NCI-H2029 treated with DMSO at 0.1 percent for 48 hours (cell line): ENCODE results near the gene GABRB2.

Experiments
- DNase-seq: peaks from one replicate; lab custom pipeline; 2025; lab: John Stamatoyannopoulos, UW

Gene GABRB2

GRCh38 chr5:161471211-161471950, 75.1 kb downstream of the GABRB2 start:
- no peak for DNase-seq

GRCh38 chr5:161467703-161468102, 78.8 kb downstream of the GABRB2 start:
- DNase-seq, result no peak

DNA sequence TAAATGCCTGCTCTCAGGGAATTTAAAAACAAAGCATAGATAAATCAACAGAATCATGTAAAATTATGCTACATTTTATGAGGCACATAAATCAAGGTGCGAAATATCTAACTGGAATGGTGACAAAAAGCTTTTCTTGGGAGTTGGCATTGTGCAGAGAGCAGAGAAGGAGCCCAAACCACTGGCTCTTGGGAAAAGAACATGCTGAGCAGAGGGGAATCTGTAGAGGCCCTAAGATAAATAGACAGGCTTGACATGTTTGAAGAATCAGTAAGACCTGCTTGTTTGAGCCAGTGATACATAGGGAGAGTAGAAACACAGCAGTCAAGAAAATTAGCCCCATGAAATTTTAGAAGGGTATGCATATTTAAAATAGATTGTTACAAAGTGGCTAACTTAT, 85.8 kb downstream of the GABRB2 start:
- DNase-seq, result no peak

- DNase-seq, result no peak
These were observed 99.9 kb downstream of the GABRB2 start for GRCh38 chr5:161446655-161447054.

DNA sequence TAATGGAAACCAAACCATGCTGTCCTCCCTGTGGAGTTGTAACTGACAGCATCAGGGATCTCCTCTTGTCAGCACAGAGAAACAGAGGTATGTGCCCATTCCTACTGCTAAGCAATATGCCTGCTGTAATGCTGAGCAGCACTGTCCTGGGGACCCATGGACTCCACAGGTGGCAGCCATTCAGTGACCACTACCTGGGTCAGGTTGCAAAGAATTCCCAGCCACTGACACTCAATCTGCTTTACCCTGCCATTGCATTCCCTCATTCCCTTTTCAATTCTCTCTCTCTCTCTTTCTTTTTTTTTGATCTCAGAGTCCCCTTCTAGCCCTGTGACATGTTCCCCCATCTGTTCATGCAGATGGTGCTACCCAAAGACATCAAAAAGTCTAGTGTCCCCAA, 104.1 kb downstream of the GABRB2 start:
- DNase-seq, result no peak

- DNase-seq, result no peak
These were observed 113.7 kb downstream of the GABRB2 start for GRCh38 chr5:161432798-161433197.

- DNase-seq, result no peak
These were observed 114.6 kb downstream of the GABRB2 start for GRCh38 chr5:161431963-161432362.

DNA sequence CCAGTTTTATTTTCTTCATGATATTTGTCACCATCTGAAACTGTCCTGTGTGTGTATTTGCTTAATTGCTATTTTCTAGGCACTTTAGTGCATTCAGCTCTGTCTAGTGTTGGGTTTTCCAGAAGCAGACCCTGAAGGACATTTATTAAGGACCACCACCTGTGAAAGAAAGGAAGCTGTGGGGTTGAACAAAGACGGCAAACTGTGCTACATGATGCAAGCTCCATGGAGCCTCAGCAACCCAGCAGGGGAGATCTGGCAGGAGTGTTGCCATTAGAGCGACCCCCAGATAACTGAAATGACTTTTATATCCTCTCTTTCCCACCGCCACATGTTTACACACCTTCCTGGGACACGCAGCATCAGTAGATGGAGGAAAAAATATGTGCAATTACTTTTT, 125.5 kb downstream of the GABRB2 start:
- no peak for DNase-seq

GRCh38 chr5:161420521-161420920, 126.0 kb downstream of the GABRB2 start:
- no peak for DNase-seq

GRCh38 chr5:161414896-161415295, 131.6 kb downstream of the GABRB2 start:
- no peak for DNase-seq

DNA sequence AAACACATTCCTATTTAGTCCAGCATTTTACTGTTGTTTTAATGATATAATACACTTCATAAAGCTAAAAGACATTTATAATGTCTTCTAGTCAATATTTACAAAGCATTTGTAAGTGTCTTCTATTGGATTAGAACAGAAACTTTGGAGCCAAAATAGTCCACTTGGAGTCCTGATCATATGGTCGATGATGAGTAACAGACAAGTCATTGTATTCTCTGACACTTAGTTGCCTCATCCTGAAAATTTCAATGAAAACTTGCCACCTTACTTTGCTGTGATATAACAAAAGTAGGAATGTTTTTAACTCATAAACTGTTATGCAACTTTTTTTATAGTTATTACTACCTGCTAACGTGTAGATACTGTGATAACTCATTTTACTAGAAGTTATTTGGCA, 132.5 kb downstream of the GABRB2 start:
- DNase-seq, result no peak

DNA sequence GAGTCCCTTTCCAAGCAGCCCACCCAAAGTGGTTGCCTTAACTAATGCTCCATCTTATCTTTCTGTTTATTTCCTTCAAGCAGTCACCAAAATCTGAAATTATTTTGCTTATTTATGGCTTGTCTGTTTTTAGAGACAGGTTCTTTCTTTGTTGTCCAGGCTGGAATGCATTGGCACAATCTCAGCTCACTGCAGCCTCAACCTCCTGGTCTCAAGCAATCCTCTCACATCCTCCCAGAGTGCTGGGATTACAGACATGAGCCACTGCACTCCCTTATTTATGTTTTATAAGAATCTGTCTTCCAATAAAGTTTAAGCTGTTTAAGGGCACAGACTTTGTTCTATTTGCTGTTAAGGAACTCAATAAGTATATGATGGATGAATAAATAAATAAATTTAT, 133.7 kb downstream of the GABRB2 start:
- no peak for DNase-seq

- no peak for DNase-seq
These were observed 135.4 kb downstream of the GABRB2 start for GRCh38 chr5:161411156-161411555.

DNA sequence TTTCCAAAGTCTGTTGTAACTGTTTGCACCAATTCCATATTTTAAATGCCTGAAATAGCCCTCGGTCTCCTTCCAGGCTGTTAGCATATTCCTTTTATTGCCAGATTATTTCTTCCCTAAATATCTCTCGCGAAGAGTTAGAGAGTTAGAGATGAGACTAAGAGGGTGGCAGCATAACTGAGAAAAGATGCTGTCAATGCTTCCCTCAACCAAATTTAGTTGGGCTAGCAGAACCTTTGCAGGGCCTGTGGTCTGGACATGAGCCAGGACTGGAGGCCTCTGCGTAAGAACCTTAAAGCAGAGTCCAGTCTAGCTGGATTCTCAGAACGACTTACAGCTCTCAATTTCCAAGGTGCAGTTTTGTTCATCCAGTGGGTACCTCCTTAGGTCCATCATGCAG, 135.9 kb downstream of the GABRB2 start:
- DNase-seq, result no peak

DNA sequence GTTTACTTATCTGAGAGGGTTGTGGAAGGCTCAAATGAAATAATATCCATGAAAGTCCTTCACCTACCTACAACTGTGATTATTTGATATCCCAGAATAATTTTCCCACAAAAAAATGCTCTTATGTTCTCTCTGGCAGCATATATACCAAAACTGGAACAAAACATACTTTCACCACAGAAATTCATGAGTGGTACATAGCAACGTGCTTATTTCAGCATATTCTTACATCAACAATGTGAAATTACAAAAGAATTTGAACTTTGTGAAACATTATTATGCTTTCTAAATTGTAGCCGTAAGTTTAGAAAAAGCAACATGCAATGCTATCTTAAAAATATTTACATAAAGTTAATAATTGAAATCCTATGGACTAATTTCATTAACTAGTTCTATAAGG, 137.1 kb downstream of the GABRB2 start:
- no peak for DNase-seq

- no peak for DNase-seq
These were observed 139.6 kb downstream of the GABRB2 start for GRCh38 chr5:161406880-161407279.

GRCh38 chr5:161403996-161404395, 142.5 kb downstream of the GABRB2 start:
- no peak for DNase-seq

DNA sequence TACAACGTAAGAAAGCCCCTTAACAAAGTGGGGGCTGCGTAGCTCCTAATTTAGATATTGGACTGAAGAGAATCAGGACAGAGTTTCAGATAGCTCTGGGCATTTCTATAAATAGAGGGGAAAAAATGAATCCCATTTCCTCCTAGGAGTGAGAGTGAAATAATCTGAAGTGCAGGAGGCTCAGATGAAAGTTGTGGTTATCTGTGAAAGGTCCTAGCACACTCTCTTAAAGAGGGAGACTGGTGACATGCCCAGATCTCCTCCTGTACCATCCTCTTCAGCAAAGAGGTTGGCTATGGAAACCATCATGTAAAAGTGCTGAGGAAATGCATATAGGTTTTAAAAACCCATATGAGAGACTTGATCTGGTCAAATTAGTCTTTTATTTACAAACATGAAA, 143.4 kb downstream of the GABRB2 start:
- DNase-seq, result no peak

DNA sequence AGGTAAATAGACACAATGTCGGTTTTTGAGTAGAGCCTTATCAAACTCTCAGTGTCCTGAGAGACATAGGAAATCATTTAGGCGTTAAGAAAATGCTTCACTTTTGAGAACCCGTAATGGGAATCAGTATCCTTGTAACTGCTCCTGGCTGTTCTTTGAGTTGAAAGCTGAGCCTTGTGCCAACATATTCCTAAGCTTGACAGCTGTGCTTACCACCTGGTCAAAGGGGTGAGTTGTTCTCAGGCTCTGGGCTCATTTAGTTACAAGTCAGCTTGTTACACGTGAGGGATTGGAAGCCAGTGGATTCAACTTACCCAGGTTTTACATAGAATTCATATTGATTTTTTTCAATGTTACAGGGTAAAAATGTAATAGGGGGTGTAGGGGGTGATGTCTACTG, 145.9 kb downstream of the GABRB2 start:
- DNase-seq, result no peak

GRCh38 chr5:161399996-161400562, 146.4 kb downstream of the GABRB2 start:
- no peak for DNase-seq

DNA sequence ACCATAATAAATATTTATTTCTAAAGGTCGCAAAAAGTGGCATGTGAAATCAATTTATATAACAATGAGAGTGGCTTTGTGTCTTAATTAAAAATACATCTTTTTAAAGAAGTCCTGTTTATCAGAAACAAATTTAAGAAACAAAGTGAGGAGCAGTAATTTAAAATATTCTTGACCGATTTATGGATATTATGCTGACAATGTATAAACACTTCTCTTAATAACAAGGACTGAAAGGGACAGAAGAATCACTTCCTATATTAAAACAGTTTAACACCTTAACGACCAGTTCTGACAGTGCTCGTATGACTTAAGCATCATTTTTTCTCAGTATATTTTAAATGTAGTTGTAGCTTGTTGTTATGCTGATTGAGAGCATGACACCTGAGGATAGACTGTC, 149.1 kb downstream of the GABRB2 start:
- DNase-seq, result no peak

DNA sequence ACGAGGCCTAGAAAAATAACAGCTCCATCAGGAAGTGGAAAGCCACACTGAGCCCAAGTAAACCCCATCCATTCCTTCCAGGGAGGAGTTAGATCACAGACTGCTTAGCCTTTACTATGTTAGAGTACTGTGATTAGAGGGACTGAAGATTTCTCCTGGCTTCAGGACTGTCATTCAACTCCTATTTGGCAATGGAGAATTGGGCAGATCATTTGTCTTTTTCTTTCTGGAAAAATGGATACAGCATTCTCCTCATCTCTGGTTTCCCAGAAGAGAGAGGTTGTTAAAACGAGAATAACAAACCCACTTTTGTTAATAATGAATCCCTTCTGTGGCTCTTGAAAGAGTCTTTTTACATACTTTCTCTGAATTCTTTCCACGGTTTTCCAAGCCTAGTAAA, 150.4 kb downstream of the GABRB2 start:
- DNase-seq, result no peak

DNA sequence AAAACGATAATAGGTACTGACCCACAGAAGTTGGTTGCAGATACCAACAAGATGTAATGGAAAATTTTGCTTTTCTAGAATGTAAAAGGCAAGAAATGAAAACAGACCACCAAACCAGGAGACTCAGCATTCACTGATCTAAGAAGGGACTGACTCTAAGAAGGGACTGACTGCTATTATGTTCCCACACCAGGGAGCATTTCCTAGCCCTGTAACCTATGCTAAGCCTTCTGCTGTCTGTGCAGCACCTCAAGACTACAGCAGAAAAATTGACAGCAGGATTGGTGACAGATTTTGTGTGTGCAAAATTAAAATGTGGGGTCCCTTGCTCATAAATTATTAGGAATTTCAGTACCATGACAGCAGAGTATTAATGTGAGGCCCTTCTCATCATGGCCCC, 154.8 kb downstream of the GABRB2 start:
- DNase-seq, result no peak

GRCh38 chr5:161391016-161391415, 155.5 kb downstream of the GABRB2 start:
- DNase-seq, result no peak
